ENCODE data around the gene E2F4.

DNA sequence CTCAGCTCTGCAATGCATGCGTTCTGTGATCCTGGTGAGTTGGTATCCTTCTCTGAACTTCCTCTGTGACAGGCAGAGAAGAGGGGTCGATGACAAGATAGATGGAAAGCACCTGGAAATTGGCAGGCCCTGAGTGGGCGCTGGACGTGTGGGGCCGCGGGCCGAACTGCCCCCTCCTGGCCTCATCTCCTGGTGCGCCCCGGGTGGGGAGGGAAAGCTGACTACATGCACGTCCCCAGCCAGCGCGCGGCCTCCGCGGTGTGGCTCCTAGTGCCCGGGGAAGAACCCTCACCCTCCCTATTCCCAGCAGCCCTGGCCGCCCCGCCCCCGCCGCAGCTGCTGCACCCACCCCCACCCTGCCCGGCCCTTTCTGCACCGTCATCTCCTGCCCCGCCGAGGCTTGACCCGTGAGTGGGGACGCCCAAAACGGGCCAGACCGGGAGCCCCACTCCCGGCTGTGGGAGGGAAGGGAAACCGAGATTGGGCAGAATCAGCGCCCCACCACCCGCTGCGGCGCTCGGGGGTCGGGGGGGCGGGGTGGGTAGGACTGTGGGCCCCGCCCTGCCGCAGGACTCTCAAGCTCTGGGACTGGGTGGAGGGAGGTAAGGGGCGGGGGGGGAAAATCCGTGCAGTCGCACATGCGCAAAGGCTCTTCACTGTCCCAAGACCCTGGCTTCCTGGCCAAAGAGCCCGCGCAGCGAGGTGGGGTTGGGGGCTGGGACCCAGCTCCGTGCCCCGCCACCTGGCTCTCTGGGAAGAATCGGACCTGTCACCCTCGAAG, 21.6 kb upstream of the E2F4 start, which contains the start of gene NOL3:
- TF ChIP-seq, protein P1, sequence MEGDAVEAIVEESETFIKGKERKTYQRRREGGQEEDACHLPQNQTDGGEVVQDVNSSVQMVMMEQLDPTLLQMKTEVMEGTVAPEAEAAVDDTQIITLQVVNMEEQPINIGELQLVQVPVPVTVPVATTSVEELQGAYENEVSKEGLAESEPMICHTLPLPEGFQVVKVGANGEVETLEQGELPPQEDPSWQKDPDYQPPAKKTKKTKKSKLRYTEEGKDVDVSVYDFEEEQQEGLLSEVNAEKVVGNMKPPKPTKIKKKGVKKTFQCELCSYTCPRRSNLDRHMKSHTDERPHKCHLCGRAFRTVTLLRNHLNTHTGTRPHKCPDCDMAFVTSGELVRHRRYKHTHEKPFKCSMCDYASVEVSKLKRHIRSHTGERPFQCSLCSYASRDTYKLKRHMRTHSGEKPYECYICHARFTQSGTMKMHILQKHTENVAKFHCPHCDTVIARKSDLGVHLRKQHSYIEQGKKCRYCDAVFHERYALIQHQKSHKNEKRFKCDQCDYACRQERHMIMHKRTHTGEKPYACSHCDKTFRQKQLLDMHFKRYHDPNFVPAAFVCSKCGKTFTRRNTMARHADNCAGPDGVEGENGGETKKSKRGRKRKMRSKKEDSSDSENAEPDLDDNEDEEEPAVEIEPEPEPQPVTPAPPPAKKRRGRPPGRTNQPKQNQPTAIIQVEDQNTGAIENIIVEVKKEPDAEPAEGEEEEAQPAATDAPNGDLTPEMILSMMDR (IDR thresholded peaks at IDR 0.05; ENCODE audit: poor library complexity): no peak
- no peak for TF ChIP-seq EZH2 (IDR thresholded peaks at IDR 0.05; ENCODE audit: borderline replicate concordance)
